Nephron (organoid): ENCODE measurements around the gene PTTG1.

Source experiments
- H3K27ac Mint-ChIP-seq, 3 experiments: 2 replicates each; pipeline ENCODE4 v1.8.0; 2020; ENCODE audit warnings: mixed read lengths in 3 of 3, mild to moderate bottlenecking in 2 of 3, moderate library complexity in 1 of 3
- H3K27me3 Mint-ChIP-seq: 2 replicates; pipeline ENCODE4 v1.8.0; 2021; ENCODE audit warnings: low read depth, mild to moderate bottlenecking, moderate library complexity, mixed read lengths
- H3K36me3 Mint-ChIP-seq: 2 replicates; pipeline ENCODE4 v1.8.0; 2020; ENCODE audit warnings: low read depth, mixed read lengths
- H3K4me1 Mint-ChIP-seq: 2 replicates; pipeline ENCODE4 v1.8.0; 2020; ENCODE audit warnings: mixed read lengths
- H3K4me3 Mint-ChIP-seq, 3 experiments: 2 replicates each; pipeline ENCODE4 v1.8.0; 2020; ENCODE audit warnings: mild to moderate bottlenecking in 3 of 3, mixed read lengths in 3 of 3, moderate library complexity in 2 of 3
- H3K9me3 Mint-ChIP-seq: 2 replicates; pipeline ENCODE4 v1.8.0; 2020; ENCODE audit warnings: mixed read lengths
- TF ChIP-seq, protein P1 (sequence below), 3 experiments: fragments of 200-600 bp; sonication (generic); IDR thresholded peaks; one replicate each; pipeline ENCODE4 v1.5.0; 2021; ENCODE audit warnings: antibody characterized with exemption in 3 of 3; ENCODE audit not compliant: unreplicated experiment in 3 of 3

The PTTG1 gene

DNA sequence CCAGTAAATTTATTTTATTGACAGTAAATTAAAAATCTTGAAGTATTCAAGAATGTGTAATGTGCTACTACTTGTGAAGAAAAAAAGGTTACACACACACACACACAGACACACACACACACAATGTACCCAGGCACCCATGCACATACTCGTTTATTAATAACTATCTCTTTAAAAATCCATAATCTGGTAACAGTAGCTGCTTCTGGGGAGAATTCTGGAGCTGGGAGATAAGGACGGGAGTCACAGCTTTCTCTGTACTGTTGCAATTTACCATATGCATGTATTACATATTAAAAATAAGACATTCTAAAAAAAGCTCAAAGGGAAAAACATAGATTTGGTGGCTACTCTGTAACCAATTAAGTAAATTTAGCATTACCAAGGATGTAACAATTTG lies 43.3 kb upstream of the PTTG1 start:
- Mint-ChIP-seq H3K9me3 (no peaks in the 10 kb centered on the region), H3K36me3 (no peaks in the 10 kb centered on the region), H3K27me3 (peaks cover 18% of the 10 kb centered on the region), H3K4me3 (no peak overlapping the region), H3K4me1 (peaks cover 31% of the 10 kb centered on the region), H3K27ac (no peak overlapping the region)
- TF ChIP-seq, protein P1, sequence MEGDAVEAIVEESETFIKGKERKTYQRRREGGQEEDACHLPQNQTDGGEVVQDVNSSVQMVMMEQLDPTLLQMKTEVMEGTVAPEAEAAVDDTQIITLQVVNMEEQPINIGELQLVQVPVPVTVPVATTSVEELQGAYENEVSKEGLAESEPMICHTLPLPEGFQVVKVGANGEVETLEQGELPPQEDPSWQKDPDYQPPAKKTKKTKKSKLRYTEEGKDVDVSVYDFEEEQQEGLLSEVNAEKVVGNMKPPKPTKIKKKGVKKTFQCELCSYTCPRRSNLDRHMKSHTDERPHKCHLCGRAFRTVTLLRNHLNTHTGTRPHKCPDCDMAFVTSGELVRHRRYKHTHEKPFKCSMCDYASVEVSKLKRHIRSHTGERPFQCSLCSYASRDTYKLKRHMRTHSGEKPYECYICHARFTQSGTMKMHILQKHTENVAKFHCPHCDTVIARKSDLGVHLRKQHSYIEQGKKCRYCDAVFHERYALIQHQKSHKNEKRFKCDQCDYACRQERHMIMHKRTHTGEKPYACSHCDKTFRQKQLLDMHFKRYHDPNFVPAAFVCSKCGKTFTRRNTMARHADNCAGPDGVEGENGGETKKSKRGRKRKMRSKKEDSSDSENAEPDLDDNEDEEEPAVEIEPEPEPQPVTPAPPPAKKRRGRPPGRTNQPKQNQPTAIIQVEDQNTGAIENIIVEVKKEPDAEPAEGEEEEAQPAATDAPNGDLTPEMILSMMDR (IDR thresholded peaks at IDR 0.05; ENCODE audit: unreplicated experiment in 3 of 3), result no peak

DNA sequence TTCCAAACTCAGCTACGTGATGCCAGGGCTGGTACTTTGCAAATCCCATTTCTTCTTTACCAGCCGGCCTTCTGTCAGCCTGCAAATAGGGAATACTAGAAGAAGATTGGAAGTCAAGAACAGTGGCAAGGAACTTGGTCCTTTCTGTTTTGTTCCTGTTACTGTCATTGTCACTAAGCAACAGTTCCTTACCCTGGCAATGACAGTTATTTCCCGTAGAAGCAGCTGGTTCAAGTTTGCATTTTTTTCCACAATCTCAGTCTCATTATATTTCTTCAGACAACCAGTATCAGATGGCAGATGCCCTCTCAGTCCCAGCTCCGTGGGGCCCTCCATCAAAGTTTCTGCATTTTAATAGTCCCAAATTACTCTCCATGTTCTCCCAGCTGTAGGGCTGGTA lies 42.1 kb upstream of the PTTG1 start:
- peaks cover 8% of the 10 kb centered on the region for H3K27me3 Mint-ChIP-seq
- no peaks in the 10 kb centered on the region for H3K36me3 Mint-ChIP-seq
- H3K4me1 Mint-ChIP-seq, result peaks cover 31% of the 10 kb centered on the region

DNA sequence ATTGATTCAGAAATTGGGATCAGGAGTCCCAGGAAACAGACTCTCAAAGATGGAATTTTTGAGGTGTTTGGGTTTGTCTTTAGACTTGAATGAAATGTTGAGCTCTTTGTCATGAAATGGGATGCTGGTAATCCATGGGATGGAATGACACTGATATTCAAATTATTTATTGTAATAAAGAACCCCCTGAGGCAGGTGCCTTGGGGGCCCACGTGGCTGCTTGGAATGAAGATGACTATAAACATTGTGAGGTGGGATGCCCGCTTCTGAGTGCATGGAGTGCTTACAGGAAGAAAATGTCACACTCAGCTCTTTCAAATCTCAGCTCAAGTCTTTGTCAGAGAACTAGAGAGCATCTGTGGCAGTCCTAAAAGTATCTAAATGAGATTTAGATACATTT lies 41.6 kb upstream of the PTTG1 start:
- Mint-ChIP-seq H3K27ac (no peak overlapping the region), H3K36me3 (no peaks in the 10 kb centered on the region), H3K4me3 (no peak overlapping the region), H3K9me3 (no peaks in the 10 kb centered on the region), H3K4me1 (peaks cover 31% of the 10 kb centered on the region), H3K27me3 (peaks cover 3% of the 10 kb centered on the region)
- TF ChIP-seq, protein P1 (IDR thresholded peaks at IDR 0.05; ENCODE audit: unreplicated experiment in 3 of 3), result no peak

More for the DNA sequence above, 42.1 kb upstream of the PTTG1 start:
- Mint-ChIP-seq H3K27ac (no peak overlapping the region), H3K4me3 (no peak overlapping the region), H3K9me3 (no peaks in the 10 kb centered on the region)
- TF ChIP-seq, protein P1 (IDR thresholded peaks at IDR 0.05; ENCODE audit: unreplicated experiment in 3 of 3), result no peak

DNA sequence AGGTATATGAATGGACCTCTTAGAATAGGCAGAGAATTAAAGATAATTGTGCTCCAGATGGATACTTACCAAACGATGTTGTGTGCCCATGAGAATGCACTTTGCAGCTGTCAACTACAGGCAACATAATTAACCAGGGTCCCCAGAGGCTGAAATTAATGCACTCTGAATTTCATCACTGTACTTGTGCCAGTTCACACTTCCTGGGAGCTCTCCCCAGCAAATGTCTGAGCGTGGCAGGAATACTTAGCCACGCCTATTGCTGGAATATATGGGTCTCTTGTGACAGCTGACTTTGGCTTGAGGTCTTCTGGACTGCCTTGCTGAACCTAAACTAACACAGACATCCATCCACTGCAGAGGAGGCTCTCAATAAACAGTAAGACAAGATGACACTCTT lies 39.3 kb upstream of the PTTG1 start:
- TF ChIP-seq, protein P1 (IDR thresholded peaks at IDR 0.05; ENCODE audit: unreplicated experiment in 3 of 3), result no peak
- H3K9me3 Mint-ChIP-seq, result peaks cover 5% of the 10 kb centered on the region
- no peak overlapping the region for H3K27ac Mint-ChIP-seq
- H3K27me3 Mint-ChIP-seq, result no peaks in the 10 kb centered on the region
- peaks cover 39% of the 10 kb centered on the region for H3K4me1 Mint-ChIP-seq
- no peak overlapping the region for H3K4me3 Mint-ChIP-seq
- peaks cover 15% of the 10 kb centered on the region for H3K36me3 Mint-ChIP-seq

DNA sequence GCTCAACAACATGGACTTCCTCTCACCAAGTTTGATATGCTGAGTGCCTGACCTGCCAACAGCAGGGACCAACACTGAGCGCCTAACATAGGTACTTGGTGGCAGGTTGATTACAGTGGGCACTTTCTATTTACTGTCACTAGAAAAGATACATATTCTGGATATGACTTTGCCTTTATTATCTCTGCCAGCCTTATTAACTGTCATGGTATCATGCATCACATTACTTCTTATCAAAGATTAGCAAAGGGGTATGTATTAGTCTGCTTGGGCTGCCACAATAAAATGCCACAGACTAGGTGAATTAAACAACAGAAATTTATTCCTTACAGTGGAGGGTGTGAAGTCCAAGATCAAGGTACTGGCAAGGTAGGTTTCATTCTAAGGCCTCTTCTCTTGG lies 37.0 kb upstream of the PTTG1 start:
- TF ChIP-seq, protein P1 (IDR thresholded peaks at IDR 0.05; ENCODE audit: unreplicated experiment in 3 of 3), result no peak
- no peak overlapping the region for H3K4me3 Mint-ChIP-seq
- H3K27ac Mint-ChIP-seq, result no peak overlapping the region
- peaks cover 36% of the 10 kb centered on the region for H3K36me3 Mint-ChIP-seq
- peaks cover 29% of the 10 kb centered on the region for H3K4me1 Mint-ChIP-seq
- no peaks in the 10 kb centered on the region for H3K27me3 Mint-ChIP-seq
- H3K9me3 Mint-ChIP-seq, result peaks cover 23% of the 10 kb centered on the region

DNA sequence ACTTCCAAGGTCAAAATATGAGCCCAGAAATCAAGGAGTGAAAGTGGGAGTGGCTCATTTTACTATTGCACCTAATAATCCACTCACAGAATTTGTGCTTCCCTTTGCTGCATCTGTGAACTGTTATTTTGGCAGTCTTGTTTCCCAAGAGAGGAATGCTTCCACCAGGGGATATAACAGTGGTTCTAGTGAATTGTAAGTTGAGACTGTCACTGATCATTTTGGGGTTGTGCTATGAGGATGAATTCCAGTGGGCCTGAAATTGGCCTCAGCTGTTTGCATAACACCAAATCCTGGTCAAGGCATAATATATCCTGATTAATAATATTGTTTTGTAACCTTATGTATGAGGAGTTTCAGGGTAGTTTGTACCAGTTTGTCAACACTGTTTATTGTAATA lies 36.2 kb upstream of the PTTG1 start:
- H3K9me3 Mint-ChIP-seq, result peaks cover 23% of the 10 kb centered on the region
- H3K27ac Mint-ChIP-seq, result no peak overlapping the region
- no peaks in the 10 kb centered on the region for H3K27me3 Mint-ChIP-seq
- no peak overlapping the region for H3K4me3 Mint-ChIP-seq
- peaks cover 36% of the 10 kb centered on the region for H3K36me3 Mint-ChIP-seq
- TF ChIP-seq, protein P1 (IDR thresholded peaks at IDR 0.05; ENCODE audit: unreplicated experiment in 3 of 3), result no peak
- peaks cover 23% of the 10 kb centered on the region for H3K4me1 Mint-ChIP-seq
